GM12878 (cell line): Measurements from ENCODE around the gene C5AR2. TPM values are rescaled to one million over a fixed set of nuclear protein-coding genes. Genes with fewer than 3 reads are reported as not detected.

Source experiments
- ATAC-seq: fragments of 200-7000 bp; cut with Tn5 transposase; 3 replicates; pipeline ENCODE4 v1.9.1; 2020; ENCODE audit warnings: mild to moderate bottlenecking, moderate library complexity
- BruUV-seq: library from RNA; stranded (reverse); fragments of 400-500 nt; replicated peaks from 2 replicates; lab custom pipeline; 2021; lab: Mats Ljungman, UMichigan
- CTCF ChIA-PET: fragments of 300-600 bp; sonication (Branson Sonifier 250); formaldehyde crosslinking; extraction: SDS; loops from one replicate; lab custom pipeline; 2021; ENCODE audit warnings: inconsistent platforms; lab: Yijun Ruan, JAX
- POLR2A ChIA-PET: fragments of 350-600 bp; formaldehyde crosslinking; extraction: SDS; loops from one replicate; lab custom pipeline; 2021; ENCODE audit warnings: inconsistent platforms; lab: Charles Lee
- RAD21 ChIA-PET: fragments of 300-600 bp; sonication (Branson Sonifier 250); formaldehyde crosslinking; loops from one replicate; lab custom pipeline; 2023; ENCODE audit warnings: antibody characterized with exemption; ENCODE audit not compliant: unreplicated experiment; lab: Charles Lee
- SMC1A ChIA-PET: fragments of 300-600 bp; sonication (Branson Sonifier 250); formaldehyde crosslinking; loops from one replicate; lab custom pipeline; 2023; ENCODE audit not compliant: unreplicated experiment, uncharacterized antibody; lab: Charles Lee
- DNase-seq: peaks from one replicate; pipeline ENCODE4 v3.0.0-alpha.2; 2011; ENCODE audit warnings: low read depth, low spot score
- FAIRE-seq: peaks from 3 replicates; lab custom pipeline; 2011; peaks lifted over from hg19 to GRCh38; lab: Jason Lieb, UNC
- H2AFZ ChIP-seq: 2 replicates; pipeline ENCODE4 v1.6.0; 2011; ENCODE audit warnings: low read depth, low read length, control low read depth; ENCODE audit not compliant: control insufficient read depth
- H3K27ac ChIP-seq: 2 replicates; pipeline ENCODE4 v1.5.1; 2011; ENCODE audit warnings: control low read depth; ENCODE audit not compliant: control insufficient read depth, insufficient read depth
- H3K27me3 ChIP-seq, 2 experiments: replicated peaks in 1 of 2; 2 replicates each; pipeline versions ENCODE4 v1.6.0 to v1.6.1; 2011; ENCODE audit warnings: low read length in 1 of 2; ENCODE audit not compliant: control insufficient read depth in 2 of 2, insufficient read depth in 2 of 2
- H3K36me3 ChIP-seq, 2 experiments: 2 replicates each; pipeline ENCODE4 v1.5.1; 2011; ENCODE audit warnings: low read length in 1 of 2; ENCODE audit not compliant: control insufficient read depth in 2 of 2, insufficient read depth in 2 of 2
- H3K4me1 ChIP-seq: 2 replicates; pipeline ENCODE4 v1.6.1; 2011; ENCODE audit warnings: mild to moderate bottlenecking, low read length, moderate library complexity, mixed read lengths; ENCODE audit not compliant: control insufficient read depth, insufficient read depth
- H3K4me2 ChIP-seq: 2 replicates; pipeline ENCODE4 v1.6.0; 2011; ENCODE audit warnings: control low read depth; ENCODE audit not compliant: control insufficient read depth, insufficient read depth
- H3K4me3 ChIP-seq: fragments of 200-600 bp; sonication (generic); 2 replicates; pipeline ENCODE4 v1.5.1; 2016
- H3K79me2 ChIP-seq: 2 replicates; pipeline ENCODE4 v1.6.0; 2011; ENCODE audit warnings: low read length; ENCODE audit not compliant: control insufficient read depth, insufficient read depth
- H3K9ac ChIP-seq: 2 replicates; pipeline ENCODE4 v1.8.0; 2011; ENCODE audit warnings: low read length, control low read depth, mixed read lengths; ENCODE audit not compliant: control insufficient read depth, insufficient read depth
- H3K9me3 ChIP-seq: replicated peaks from 3 replicates; pipeline ENCODE4 v1.5.1; 2011; ENCODE audit warnings: mild to moderate bottlenecking, low read length; ENCODE audit not compliant: control insufficient read depth, insufficient read depth
- H4K20me1 ChIP-seq: 2 replicates; pipeline ENCODE4 v1.6.0; 2011; ENCODE audit not compliant: control insufficient read depth, insufficient read depth
- CEBPB ChIP-seq, 2 experiments: fragments of 150-350 bp in 1 of 2; IDR thresholded peaks; 2 replicates each; pipeline ENCODE4 v1.6.1; 2012 to 2014; ENCODE audit warnings: low read depth in 2 of 2, low read length in 2 of 2, borderline replicate concordance in 1 of 2, inconsistent platforms in 1 of 2
- CREB1 ChIP-seq: IDR thresholded peaks from 2 replicates; pipeline ENCODE4 v1.6.1; 2012; ENCODE audit warnings: low read depth, mild to moderate bottlenecking, inconsistent platforms
- EED ChIP-seq: sonication (generic); IDR thresholded peaks from 2 replicates; pipeline ENCODE4 v1.6.1; 2016; ENCODE audit warnings: antibody characterized with exemption, low read depth
- EP300 ChIP-seq, 2 experiments: fragments of 150-350 bp in 1 of 2; IDR thresholded peaks; 2 replicates each; pipeline ENCODE4 v1.6.1; 2011 to 2012; ENCODE audit warnings: low read depth in 2 of 2, low read length in 2 of 2, borderline replicate concordance in 1 of 2, improper control_type of control experiment in 1 of 2, inconsistent platforms in 1 of 2; ENCODE audit not compliant: control insufficient read depth in 1 of 2
- IKZF2 ChIP-seq, 2 experiments: fragments of 450-650 bp; IDR thresholded peaks; 2 replicates each; pipeline ENCODE4 v1.6.1; 2017; ENCODE audit warnings: mild to moderate bottlenecking in 2 of 2, moderate library complexity in 2 of 2
- KLF5 ChIP-seq: fragments of 450-650 bp; IDR thresholded peaks from 2 replicates; pipeline ENCODE4 v1.6.1; 2014; ENCODE audit warnings: mild to moderate bottlenecking; ENCODE audit not compliant: partially characterized antibody
- MTA2 ChIP-seq: fragments of 450-650 bp; IDR thresholded peaks from 2 replicates; pipeline ENCODE4 v1.6.1; 2016; ENCODE audit warnings: low read depth, mild to moderate bottlenecking, moderate library complexity
- MXI1 ChIP-seq: fragments of 150-350 bp; IDR thresholded peaks from 2 replicates; pipeline ENCODE4 v1.6.1; 2011; ENCODE audit warnings: low read depth, mild to moderate bottlenecking, inconsistent platforms, low read length, improper control_type of control experiment
- NBN ChIP-seq: fragments of 450-650 bp; IDR thresholded peaks from 2 replicates; pipeline ENCODE4 v1.6.1; 2016
- NKRF ChIP-seq: fragments of 450-650 bp; conservative IDR thresholded peaks from 2 replicates; pipeline ENCODE4 v1.6.1; 2017; ENCODE audit warnings: mild to moderate bottlenecking, moderate library complexity
- NR2C2 ChIP-seq: IDR thresholded peaks from 2 replicates; pipeline ENCODE4 v1.6.1; 2011; ENCODE audit warnings: borderline replicate concordance, low read depth; ENCODE audit not compliant: control insufficient read depth, insufficient read length
- PAX5 ChIP-seq: IDR thresholded peaks from 2 replicates; pipeline ENCODE4 v1.6.1; 2011; ENCODE audit warnings: low read depth, low read length, borderline replicate concordance
- RAD21 ChIP-seq: IDR thresholded peaks from 2 replicates; pipeline ENCODE4 v1.6.1; 2011; ENCODE audit warnings: mild to moderate bottlenecking, low read depth, low read length, moderate library complexity; ENCODE audit not compliant: insufficient read depth
- SMC3 ChIP-seq: IDR thresholded peaks from 2 replicates; pipeline ENCODE4 v1.6.1; 2011; ENCODE audit warnings: low read length, improper control_type of control experiment, borderline replicate concordance
- WGBS: methylation state at CpG from one replicate; pipeline ENCODE4 v1.1.6; 2016; ENCODE audit warnings: low lambda C conversion rate; ENCODE audit not compliant: insufficient replicate concordance, insufficient coverage; ENCODE audit errors: missing lambda C conversion rate; 5-methylcytosine and 5-hydroxymethylcytosine counted together
- in situ Hi-C: fragments of 300-500 bp; cut with MboI; formaldehyde crosslinking; loops from 9 replicates; pipeline ENCODE4 v1.14.3; 2018; ENCODE audit warnings: mixed read lengths
- intact Hi-C: fragments of 100-400 bp; cut with micrococcal nuclease; formaldehyde crosslinking; loops from one replicate; pipeline ENCODE4 v1.14.2; 2022; ENCODE audit not compliant: unreplicated experiment
- polyA plus RNA-seq, 11 experiments: library from polyadenylated mRNA; depleted of rRNA in 4 of 11; unstranded in 6 of 11; stranded (reverse) in 5 of 11; fragments of >200 nt; fragmentation: Nextera tagmentation in 4 of 11; fragmentation: Illumina TruSeq in 1 of 11; extraction: Ambion mirVana in 4 of 11; extraction: Trizol in 1 of 11; gene quantifications; 1 replicate in 1 of 11; 2 replicates in 10 of 11; pipeline versions ENCODE4 v1.2.1 to v1.2.3, GENCODE V29; 2011 to 2016; ENCODE audit warnings: inconsistent platforms in 2 of 11, missing spikeins in 2 of 11, low read depth in 1 of 11
- total RNA-seq, 4 experiments: library from RNA; depleted of rRNA in 3 of 4; stranded (reverse); fragments of >200 nt in 3 of 4; fragmentation: Illumina TruSeq in 1 of 4; extraction: Trizol in 1 of 4; gene quantifications; 2 replicates each; pipeline versions ENCODE4 v1.2.1 to v1.2.3, GENCODE V29; 2013 to 2021

C5AR2 gene
- total and polyA plus RNA-seq, 10 of the 15 experiments (the other 5 are each of a cell fraction or from before 2014, with no cell fraction given) = 0.01 TPM; not detected in 9

GRCh38 chr19:47303966-47304365, 28.0 kb upstream of the C5AR2 start:
- H3K27me3 ChIP-seq = no peaks in the 10 kb centered on the region
- WGBS = 29% methylated on average over 6 of the region's 6 CpGs
- no peak for DNase-seq
- no peak for TF ChIP-seq CEBPB (IDR thresholded peaks at IDR 0.05; ENCODE audit: borderline replicate concordance in 1 of 2, low read depth in 2 of 2, low read length in 2 of 2)
- TF ChIP-seq MXI1 = no peak
- TF ChIP-seq KLF5 = no peak
- no peak for TF ChIP-seq RAD21
- TF ChIP-seq NR2C2 = no peak
- intact Hi-C loops (no loop called here), in situ Hi-C loops (no loop called here)
- no peak for FAIRE-seq
- no peaks in the 10 kb centered on the region for H3K79me2 ChIP-seq
- H4K20me1 ChIP-seq = no peaks in the 10 kb centered on the region
- H3K4me2 ChIP-seq = no peak overlapping the region
- no peaks in the 10 kb centered on the region; a peak in 1 of 4 replicates for H3K36me3 ChIP-seq
- no TSS peak for BruUV-seq
- H2AFZ ChIP-seq = no peak overlapping the region
- H3K27ac ChIP-seq = no peak overlapping the region
- ChIA-PET RAD21 (no interaction called here), CTCF (interaction anchor here (1.6 to 2.5 kb wide), 3 partner anchors 11 to 85 kb away, joined by 4 to 13 read pairs (median 6); no protein-coding TSS in a partner anchor), POLR2A (no interaction called here), SMC1A (no interaction called here)
- no peak for ATAC-seq
- H3K4me3 ChIP-seq = no peak overlapping the region
- no peak overlapping the region for H3K9ac ChIP-seq
- no peaks in the 10 kb centered on the region; the same call in 2 of the 3 replicates for H3K9me3 ChIP-seq
- H3K4me1 ChIP-seq = peaks cover 19% of the 10 kb centered on the region

GRCh38 chr19:47305309-47305751, 26.6 kb upstream of the C5AR2 start:
- RAD21 ChIA-PET = interaction anchor here (1.0 kb wide), 1 partner anchor 85 kb away, joined by 3 read pairs; no protein-coding TSS in a partner anchor
- 1% methylated on average over 14 of the region's 14 CpGs for WGBS
- H3K27ac ChIP-seq = no peak overlapping the region
- in situ Hi-C loops = no loop called here
- CTCF ChIA-PET = interaction anchor here (0.6 to 2.5 kb wide), 14 partner anchors 9 to 1538 kb away, joined by 3 to 21 read pairs (median 6); partner anchors contain the start of gene DHX34
- BruUV-seq = no TSS peak
- H3K9me3 ChIP-seq = no peaks in the 10 kb centered on the region; the same call in 2 of the 3 replicates
- no peaks in the 10 kb centered on the region for H3K79me2 ChIP-seq
- peaks cover 7% of the 10 kb centered on the region for H3K4me1 ChIP-seq
- H3K4me3 ChIP-seq = no peak overlapping the region
- H3K36me3 ChIP-seq = no peaks in the 10 kb centered on the region; a peak in 1 of 4 replicates
- ATAC-seq (peak; percentile 65), DNase-seq (peak; percentile 62), FAIRE-seq (peak; percentile 85)
- SMC1A ChIA-PET = interaction anchor here (1.4 kb wide), 2 partner anchors 43 to 69 kb away, joined by 3 to 4 read pairs; no protein-coding TSS in a partner anchor
- no peak overlapping the region for H3K4me2 ChIP-seq
- H3K9ac ChIP-seq = no peak overlapping the region
- no peaks in the 10 kb centered on the region for H3K27me3 ChIP-seq
- POLR2A ChIA-PET = interaction anchor here (0.6 kb wide), 1 partner anchor 157 kb away, joined by 4 read pairs; no protein-coding TSS in a partner anchor
- H2AFZ ChIP-seq = no peak overlapping the region
- H4K20me1 ChIP-seq = no peaks in the 10 kb centered on the region
- intact Hi-C loops = no loop called here
- TF ChIP-seq NBN (peak; percentile 42; the same call in 1 of the 2 replicates), MTA2 (peak; percentile 52), SMC3 (peak; percentile 32; the same call in 1 of the 2 replicates), EED (peak; percentile 89), IKZF2 (IDR thresholded peaks at IDR 0.05) (peak; percentile 93 to 97), PAX5 (peak; percentile 87), EP300 (IDR thresholded peaks at IDR 0.05; ENCODE audit: borderline replicate concordance in 1 of 2, control insufficient read depth in 1 of 2, low read depth in 2 of 2, low read length in 2 of 2) (0 out of 4 replicates have a peak, but pooled peaks of 1 of the 2 experiments have one; percentile 31), CREB1 (no peak), NKRF (no peak)
